Stimulated activated naive CD4-positive, alpha-beta T cell treated with Interleukin-2 at 50 U/mL for 16 hours (primary cell): ENCODE data around the gene DNMT3A.

Experiments used
- DNase-seq: peaks from one replicate; lab custom pipeline; 2025; lab: John Stamatoyannopoulos, UW

DNMT3A gene

DNA sequence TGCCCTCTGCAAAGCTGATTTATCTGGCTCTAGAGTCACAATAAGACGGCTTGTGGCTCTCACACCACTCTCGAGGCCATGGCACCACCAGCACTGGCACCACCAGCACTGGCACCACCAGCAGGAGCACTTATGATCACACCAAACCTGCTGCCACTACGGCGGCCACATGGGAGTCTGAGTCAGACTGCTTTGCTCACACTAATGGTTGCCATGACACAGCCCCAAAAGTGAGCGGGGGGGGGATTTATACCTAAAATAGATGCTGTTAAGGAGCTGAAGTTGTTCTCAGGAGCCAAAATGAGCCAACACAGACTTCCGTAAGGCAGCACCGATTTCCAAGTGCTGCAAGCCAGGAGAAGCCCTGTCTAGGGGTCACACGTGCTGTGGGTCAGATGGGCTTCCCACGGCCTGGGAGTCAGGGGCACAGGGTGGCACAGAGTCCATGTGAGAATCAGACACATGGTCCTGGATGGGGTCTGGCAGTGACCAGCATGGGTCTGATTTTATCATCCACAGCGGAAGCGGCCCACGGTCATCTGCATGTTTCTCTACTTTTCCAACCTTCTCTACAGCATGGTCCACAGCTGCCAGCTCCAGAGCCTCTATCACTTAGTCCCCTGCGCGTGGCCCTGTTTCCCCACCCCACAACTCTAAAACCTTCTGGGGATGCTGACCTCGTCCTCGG lies 16.7 kb downstream of the DNMT3A start:
- DNase-seq: peak; percentile 27

- no peak for DNase-seq
Observed at GRCh38 chr2:25324251-25324650, 17.5 kb downstream of the DNMT3A start.

- DNase-seq: no peak
Observed at GRCh38 chr2:25323610-25324189, 18.0 kb downstream of the DNMT3A start.

- peak; percentile 60 for DNase-seq
Observed at GRCh38 chr2:25323042-25323514, 18.6 kb downstream of the DNMT3A start.

DNA sequence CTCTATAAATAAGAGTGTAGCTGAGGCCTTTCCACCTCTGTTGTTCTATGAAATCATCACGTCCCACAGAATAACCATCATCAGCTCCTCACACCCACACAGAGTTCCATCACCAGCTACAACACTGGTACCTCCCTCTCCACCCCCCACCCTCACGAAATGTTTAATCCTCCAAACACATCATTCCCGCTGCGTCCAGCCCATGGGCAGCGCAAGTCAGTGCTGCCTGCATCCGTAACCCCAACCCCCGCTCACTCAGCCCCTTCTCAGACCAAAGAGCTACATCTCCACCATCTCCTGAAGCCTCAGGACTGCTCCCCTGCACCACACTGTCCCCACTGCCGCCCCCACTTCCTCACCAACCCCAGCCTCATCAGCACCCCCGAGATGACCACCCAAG lies 19.4 kb downstream of the DNMT3A start:
- peak; percentile 19 for DNase-seq

GRCh38 chr2:25320077-25320476 lies 21.6 kb downstream of the DNMT3A start:
- DNase-seq: no peak

GRCh38 chr2:25316101-25316500 lies 25.6 kb downstream of the DNMT3A start:
- no peak for DNase-seq

GRCh38 chr2:25315316-25315680 lies 26.4 kb downstream of the DNMT3A start:
- DNase-seq: no peak

DNA sequence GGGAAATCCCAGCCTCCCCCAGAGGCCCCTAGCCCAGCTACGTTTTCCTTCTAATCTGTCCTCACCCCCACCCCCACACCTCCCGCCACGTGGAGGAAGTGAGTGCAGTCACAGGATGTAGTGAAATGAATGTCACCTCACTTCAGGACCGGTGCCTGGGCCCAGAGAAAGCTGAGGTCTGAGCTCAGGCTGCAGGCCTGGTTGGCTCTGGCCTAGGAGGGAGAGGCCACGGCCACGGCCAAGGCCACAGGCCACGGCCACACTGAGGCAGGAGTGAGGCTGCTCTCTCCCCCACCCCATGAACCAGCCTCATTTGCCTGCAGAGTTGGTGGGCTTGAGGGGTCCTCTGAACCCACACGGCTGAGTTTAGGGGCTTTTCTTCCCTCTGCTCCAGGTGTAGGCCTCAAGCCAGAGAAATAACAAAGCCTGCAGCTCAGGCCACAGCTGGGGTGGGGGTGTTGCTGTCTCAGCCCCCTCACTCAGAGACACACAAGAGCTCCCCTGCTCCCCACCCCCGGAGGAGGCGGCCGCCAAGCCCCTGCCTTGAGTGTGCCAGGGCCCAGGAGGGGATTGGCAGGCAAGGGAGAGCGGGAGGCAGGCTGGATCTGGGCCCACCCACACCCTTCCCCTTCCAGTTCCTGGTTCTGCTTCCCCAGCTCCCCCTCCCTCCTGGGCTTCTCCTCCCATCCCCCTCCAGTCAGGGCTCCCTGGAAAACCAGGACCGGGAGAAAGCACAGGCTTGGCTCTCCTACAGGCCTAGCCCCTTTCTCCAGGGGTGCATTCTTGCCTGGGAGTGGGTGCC lies 27.0 kb downstream of the DNMT3A start:
- peak; percentile 91 for DNase-seq

GRCh38 chr2:25313711-25314513 lies 27.8 kb downstream of the DNMT3A start:
- DNase-seq: no peak

GRCh38 chr2:25312958-25313710 lies 28.6 kb downstream of the DNMT3A start:
- DNase-seq: peak; percentile 28

DNA sequence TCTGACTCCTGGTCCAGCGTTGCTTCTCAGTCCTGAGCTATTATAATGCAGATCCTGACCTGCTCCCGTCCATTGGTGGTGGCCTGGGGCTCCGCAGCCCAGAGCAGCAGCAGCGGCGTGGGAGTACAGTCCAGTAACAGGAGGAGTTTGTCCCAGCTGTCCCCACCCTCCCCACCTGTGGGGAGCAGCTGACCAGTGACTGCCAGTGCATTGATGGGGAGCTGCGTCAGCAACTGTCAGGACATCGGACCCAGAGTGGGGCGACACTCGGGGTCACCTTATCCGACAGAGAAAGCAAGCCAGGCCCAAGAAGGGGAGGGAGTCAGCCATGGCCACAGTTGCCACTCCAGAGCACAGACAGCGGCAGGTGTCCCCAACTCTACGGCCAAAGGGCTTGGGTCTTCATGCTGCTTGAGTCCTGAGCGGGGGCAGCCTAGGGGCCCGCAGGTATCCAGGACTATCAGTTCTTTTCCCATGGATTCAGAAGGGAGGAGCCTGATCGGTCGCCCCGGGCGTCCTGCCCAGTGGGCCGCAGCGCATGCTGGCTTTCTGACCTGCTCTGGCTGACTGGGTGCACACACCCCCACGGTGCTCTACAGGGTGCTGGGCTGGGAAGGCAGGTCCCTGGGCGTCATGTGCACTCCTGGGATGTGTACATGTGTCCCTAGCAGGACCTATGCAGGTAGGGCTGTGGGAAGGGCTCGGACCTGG lies 29.7 kb downstream of the DNMT3A start:
- no peak for DNase-seq

- no peak for DNase-seq
Observed at GRCh38 chr2:25310965-25311864, 30.5 kb downstream of the DNMT3A start.

DNA sequence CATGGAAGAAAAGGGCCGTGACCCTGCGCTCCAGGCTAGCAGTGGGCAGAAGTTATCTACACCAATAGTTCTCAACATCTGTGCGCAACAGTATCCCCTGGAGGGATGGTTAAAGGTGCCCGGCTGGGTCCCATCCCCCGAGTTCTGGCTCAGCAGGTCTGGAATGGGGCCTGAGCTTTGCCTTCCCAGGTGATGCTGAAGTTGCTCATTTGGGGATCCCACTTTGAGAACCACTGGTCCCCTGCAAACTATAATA lies 31.1 kb downstream of the DNMT3A start:
- DNase-seq: no peak

GRCh38 chr2:25309402-25309801 lies 32.3 kb downstream of the DNMT3A start:
- peak; percentile 51 for DNase-seq

- DNase-seq: no peak
Observed at GRCh38 chr2:25308599-25308998, 33.1 kb downstream of the DNMT3A start.

GRCh38 chr2:25307949-25308557 lies 33.7 kb downstream of the DNMT3A start:
- DNase-seq: no peak

- DNase-seq: no peak
Observed at GRCh38 chr2:25306777-25307368, 34.9 kb downstream of the DNMT3A start.

GRCh38 chr2:25305775-25306174 lies 36.0 kb downstream of the DNMT3A start:
- DNase-seq: no peak
